ENCODE measurements around the gene NF2.

DNA sequence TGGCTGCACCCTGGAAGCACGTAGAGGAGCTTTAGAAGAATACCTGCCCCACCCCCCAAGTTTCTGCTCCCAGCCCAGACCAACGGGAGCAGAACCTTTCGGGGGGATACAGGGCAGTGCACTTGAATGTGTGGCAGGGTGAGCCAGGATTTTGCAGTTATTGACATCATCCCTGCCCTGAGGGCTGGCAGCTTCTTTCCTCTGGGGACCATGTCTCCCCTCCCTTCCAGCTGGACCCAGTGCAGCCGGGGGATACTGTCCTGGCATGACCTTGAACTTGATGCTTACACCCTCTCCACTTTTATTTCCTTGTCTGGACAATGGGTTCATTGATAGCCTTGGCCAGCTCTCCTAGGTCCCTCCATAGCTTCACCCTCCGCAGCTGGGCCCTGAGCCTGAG is 112.3 kb downstream of the NF2 start:
- TF ChIP-seq EZH2 (IDR thresholded peaks at IDR 0.05; ENCODE audit: low read length, unreplicated experiment) (no peak), EZH2phosphoT487 (IDR thresholded peaks at IDR 0.05; ENCODE audit: borderline replicate concordance, low read length) (no peak)
- TF ChIP-seq, protein P1, sequence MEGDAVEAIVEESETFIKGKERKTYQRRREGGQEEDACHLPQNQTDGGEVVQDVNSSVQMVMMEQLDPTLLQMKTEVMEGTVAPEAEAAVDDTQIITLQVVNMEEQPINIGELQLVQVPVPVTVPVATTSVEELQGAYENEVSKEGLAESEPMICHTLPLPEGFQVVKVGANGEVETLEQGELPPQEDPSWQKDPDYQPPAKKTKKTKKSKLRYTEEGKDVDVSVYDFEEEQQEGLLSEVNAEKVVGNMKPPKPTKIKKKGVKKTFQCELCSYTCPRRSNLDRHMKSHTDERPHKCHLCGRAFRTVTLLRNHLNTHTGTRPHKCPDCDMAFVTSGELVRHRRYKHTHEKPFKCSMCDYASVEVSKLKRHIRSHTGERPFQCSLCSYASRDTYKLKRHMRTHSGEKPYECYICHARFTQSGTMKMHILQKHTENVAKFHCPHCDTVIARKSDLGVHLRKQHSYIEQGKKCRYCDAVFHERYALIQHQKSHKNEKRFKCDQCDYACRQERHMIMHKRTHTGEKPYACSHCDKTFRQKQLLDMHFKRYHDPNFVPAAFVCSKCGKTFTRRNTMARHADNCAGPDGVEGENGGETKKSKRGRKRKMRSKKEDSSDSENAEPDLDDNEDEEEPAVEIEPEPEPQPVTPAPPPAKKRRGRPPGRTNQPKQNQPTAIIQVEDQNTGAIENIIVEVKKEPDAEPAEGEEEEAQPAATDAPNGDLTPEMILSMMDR (conservative IDR thresholded peaks at IDR 0.05; ENCODE audit: low read depth, low read length), result no peak
